ENCODE data around the gene GRN. TPM values are rescaled to one million over a fixed set of nuclear protein-coding genes. Genes with fewer than 3 reads are reported as not detected.

The GRN gene
- total and polyA plus RNA-seq, 2 donors (not counting 3 experiments of a cell fraction or from before 2014, with no cell fraction given): 343 to 1,034 TPM

DNA sequence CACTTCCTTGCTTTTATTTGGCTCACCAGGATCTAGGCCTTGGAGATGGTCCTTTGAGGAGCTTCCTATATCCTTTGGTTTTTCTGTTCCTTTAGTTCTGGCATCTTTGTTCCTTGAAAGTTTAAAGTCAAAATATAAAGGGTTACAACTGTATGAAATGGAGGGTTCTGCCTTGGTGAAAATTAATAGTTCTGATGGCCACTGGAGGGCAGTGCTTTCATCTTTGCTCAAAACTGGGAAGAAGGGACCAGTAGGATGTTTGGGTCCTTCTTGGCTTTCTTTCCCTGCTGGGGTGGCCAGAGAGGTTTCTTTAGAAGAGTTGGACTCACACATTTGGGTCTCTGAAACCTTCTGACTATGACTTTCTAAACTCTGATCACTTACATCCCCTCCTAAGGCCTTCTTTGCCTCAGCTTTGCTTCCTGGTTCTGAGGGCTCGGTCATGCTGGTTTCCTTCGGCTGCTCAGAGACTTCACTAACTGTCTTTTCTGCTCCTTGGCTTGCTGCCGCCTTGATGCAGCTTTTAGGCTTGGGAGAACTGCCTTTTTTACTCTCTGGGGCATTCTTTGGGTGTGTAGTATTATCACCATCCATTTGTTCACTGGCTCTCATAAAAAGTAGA lies 55.2 kb downstream of the GRN start:
- Histone ChIP-seq H3K4me1 (ENCODE audit: control insufficient read depth, extremely low read depth, insufficient read depth, low read length) (no peaks in the 10 kb centered on the region), H3K9me1 (replicated peaks; ENCODE audit: control insufficient read depth, extremely low read depth, insufficient read depth, low read length) (no peaks in the 10 kb centered on the region), H4K20me1 (replicated peaks; ENCODE audit: control insufficient read depth, extremely low read depth, insufficient read depth, low read length) (no peaks in the 10 kb centered on the region), H3K9ac (replicated peaks; ENCODE audit: extremely low read depth, insufficient read depth, low read length) (no peak overlapping the region), H3K79me2 (ENCODE audit: control insufficient read depth, insufficient read depth, low read length) (no peaks in the 10 kb centered on the region), H2AFZ (ENCODE audit: low read depth, low read length) (no peak overlapping the region), H3K36me3 (ENCODE audit: control insufficient read depth in 2 of 2, extremely low read depth in 1 of 2, insufficient read depth in 2 of 2, low read length in 2 of 2) (peaks cover 8 to 28% of the 10 kb centered on the region in 2 experiments), H3K27me3 (ENCODE audit: control insufficient read depth in 2 of 2, insufficient read depth in 2 of 2, low read length in 2 of 2) (no peaks in the 10 kb centered on the region), H3K27ac (ENCODE audit: insufficient read depth, low read depth, low read length) (no peak overlapping the region), H3K9me3 (replicated peaks; ENCODE audit: control insufficient read depth, insufficient read depth, low read length) (no peaks in the 10 kb centered on the region), H3K4me3 (replicated peaks in 1 of 3; ENCODE audit: insufficient read depth in 1 of 3, low read depth in 1 of 3, low read length in 3 of 3) (no peak overlapping the region), H3K4me2 (ENCODE audit: insufficient read depth, low read length) (no peak overlapping the region)
- dilution Hi-C loops (cut with MboI; ENCODE audit: extremely low pct_ligation_motif_present, low sequenced_read_pairs) (no loop called here), intact Hi-C loops (cut with micrococcal nuclease) (loop anchor here (1.0 kb wide), 1 partner anchor 123 kb away; no protein-coding TSS in a partner anchor)
- FAIRE-seq: peak; percentile 42
- TSS peak; percentile 1 for BruUV-seq (replicated peaks)
- no peak for TF ChIP-seq POLR2AphosphoS5 (IDR thresholded peaks at IDR 0.05; ENCODE audit: insufficient read depth, low read depth, low read length)
- TF ChIP-seq, protein P1, sequence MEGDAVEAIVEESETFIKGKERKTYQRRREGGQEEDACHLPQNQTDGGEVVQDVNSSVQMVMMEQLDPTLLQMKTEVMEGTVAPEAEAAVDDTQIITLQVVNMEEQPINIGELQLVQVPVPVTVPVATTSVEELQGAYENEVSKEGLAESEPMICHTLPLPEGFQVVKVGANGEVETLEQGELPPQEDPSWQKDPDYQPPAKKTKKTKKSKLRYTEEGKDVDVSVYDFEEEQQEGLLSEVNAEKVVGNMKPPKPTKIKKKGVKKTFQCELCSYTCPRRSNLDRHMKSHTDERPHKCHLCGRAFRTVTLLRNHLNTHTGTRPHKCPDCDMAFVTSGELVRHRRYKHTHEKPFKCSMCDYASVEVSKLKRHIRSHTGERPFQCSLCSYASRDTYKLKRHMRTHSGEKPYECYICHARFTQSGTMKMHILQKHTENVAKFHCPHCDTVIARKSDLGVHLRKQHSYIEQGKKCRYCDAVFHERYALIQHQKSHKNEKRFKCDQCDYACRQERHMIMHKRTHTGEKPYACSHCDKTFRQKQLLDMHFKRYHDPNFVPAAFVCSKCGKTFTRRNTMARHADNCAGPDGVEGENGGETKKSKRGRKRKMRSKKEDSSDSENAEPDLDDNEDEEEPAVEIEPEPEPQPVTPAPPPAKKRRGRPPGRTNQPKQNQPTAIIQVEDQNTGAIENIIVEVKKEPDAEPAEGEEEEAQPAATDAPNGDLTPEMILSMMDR (IDR thresholded peaks at IDR 0.05; ENCODE audit: extremely low read depth in 1 of 2, insufficient read depth in 1 of 2, low read depth in 1 of 2, low read length in 2 of 2): peak; percentile 41
- CTCF ChIA-PET: interaction anchor here (1.2 to 9.2 kb wide), 2 partner anchors 123 to 128 kb away, joined by 3 to 86 read pairs; no protein-coding TSS in a partner anchor
- POLR2A ChIA-PET: no interaction called here
- peak; percentile 36 for DNase-seq (ENCODE audit: low read depth, low spot score)

Small RNAs within 50 kb of the gene (small RNA-seq; reads per million reads assigned to genes)
- not detected for gene RF00012 (ENCODE audit: insufficient read depth, insufficient read length, low read depth, low replicate concordance)
- not detected for gene RNU6-453P (ENCODE audit: insufficient read depth, insufficient read length, low read depth, low replicate concordance)

Other genes with a start within 250 kb of the GRN start
- gene HDAC5, start 221.7 kb upstream of the GRN start, total RNA-seq: 40.2 and 40.4 TPM in 2 replicates
- 35.4 and 40.0 TPM in 2 replicates for gene HDAC5, start 221.7 kb upstream of the GRN start, polyA plus RNA-seq
- gene HROB, start 203.4 kb upstream of the GRN start, total RNA-seq: 9.0 and 10.1 TPM in 2 replicates
- 6.9 and 7.0 TPM in 2 replicates for gene HROB, start 203.4 kb upstream of the GRN start, polyA plus RNA-seq
- gene ASB16, start 174.6 kb upstream of the GRN start, total RNA-seq: not detected in 2 replicates
- not detected in 2 replicates for gene ASB16, start 174.6 kb upstream of the GRN start, polyA plus RNA-seq
- 39.5 and 43.6 TPM in 2 replicates for gene TMUB2, start 158.3 kb upstream of the GRN start, total RNA-seq
- gene TMUB2, start 158.3 kb upstream of the GRN start, polyA plus RNA-seq: 72.5 and 80.0 TPM in 2 replicates
- 82.5 and 102 TPM in 2 replicates for gene ATXN7L3, start 145.4 kb upstream of the GRN start, total RNA-seq
- 50.7 and 61.3 TPM in 2 replicates for gene ATXN7L3, start 145.4 kb upstream of the GRN start, polyA plus RNA-seq
- 74.3 and 84.7 TPM in 2 replicates for gene UBTF, start 125.6 kb upstream of the GRN start, total RNA-seq
- gene UBTF, start 125.6 kb upstream of the GRN start, polyA plus RNA-seq: 10.8 and 14.7 TPM in 2 replicates
- not detected in 2 replicates for gene SLC4A1, start 77.2 kb upstream of the GRN start, total RNA-seq
- not detected in 2 replicates for gene SLC4A1, start 77.2 kb upstream of the GRN start, polyA plus RNA-seq
- gene RUNDC3A, start 36.7 kb upstream of the GRN start, total RNA-seq: not detected in 2 replicates
- gene RUNDC3A, start 36.7 kb upstream of the GRN start, polyA plus RNA-seq: 0.12 and 0.13 TPM in 2 replicates
- 88.5 and 97.9 TPM in 2 replicates for gene SLC25A39, start 20.5 kb upstream of the GRN start, total RNA-seq
- 151 and 159 TPM in 2 replicates for gene SLC25A39, start 20.5 kb upstream of the GRN start, polyA plus RNA-seq
- gene FAM171A2, start 18.6 kb downstream of the GRN start, total RNA-seq: 12.0 and 13.4 TPM in 2 replicates
- 11.3 and 13.0 TPM in 2 replicates for gene FAM171A2, start 18.6 kb downstream of the GRN start, polyA plus RNA-seq
- gene ITGA2B, start 44.3 kb downstream of the GRN start, total RNA-seq: 0.48 and 0.82 TPM in 2 replicates
- gene ITGA2B, start 44.3 kb downstream of the GRN start, polyA plus RNA-seq: 0.26 and 0.29 TPM in 2 replicates
- 35.3 and 39.1 TPM in 2 replicates for gene GPATCH8, start 158.1 kb downstream of the GRN start, total RNA-seq
- 12.6 and 14.6 TPM in 2 replicates for gene GPATCH8, start 158.1 kb downstream of the GRN start, polyA plus RNA-seq
- gene FZD2, start 212.2 kb downstream of the GRN start, total RNA-seq: 4.4 and 5.8 TPM in 2 replicates
- gene FZD2, start 212.2 kb downstream of the GRN start, polyA plus RNA-seq: 14.0 and 18.2 TPM in 2 replicates

Data from endothelial cell of umbilical vein (primary cell).